Measurements from ENCODE around the gene CD247.

Gene CD247

DNA sequence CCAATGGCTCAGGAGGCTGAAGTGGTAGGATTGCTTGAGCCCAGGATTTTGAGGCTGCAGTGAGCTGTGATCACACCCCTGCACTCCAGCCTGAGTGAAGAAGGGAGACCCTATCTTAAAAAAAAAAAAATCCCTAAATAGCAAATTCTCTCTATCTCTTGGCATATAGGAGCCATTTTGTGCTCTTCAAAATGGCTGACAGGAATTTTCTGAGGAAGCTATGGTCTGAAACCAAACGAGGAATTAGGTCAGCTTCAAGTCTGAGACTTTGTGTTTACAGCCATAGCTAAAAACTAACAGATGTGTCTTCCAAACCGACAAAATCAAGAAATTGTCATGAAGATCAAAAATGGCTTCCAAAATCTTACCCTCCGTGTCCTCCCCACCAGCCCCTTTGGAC lies 10.6 kb downstream of the CD247 start:
- FAIRE-seq: no peak
- DNase-seq (ENCODE audit: insufficient read length, low spot score): no peak
- TF ChIP-seq POU2F2 (IDR thresholded peaks at IDR 0.05; ENCODE audit: low read depth, low read length) (no peak), POLR2A (IDR thresholded peaks at IDR 0.05; ENCODE audit: low read depth, low read length) (no peak)

DNA sequence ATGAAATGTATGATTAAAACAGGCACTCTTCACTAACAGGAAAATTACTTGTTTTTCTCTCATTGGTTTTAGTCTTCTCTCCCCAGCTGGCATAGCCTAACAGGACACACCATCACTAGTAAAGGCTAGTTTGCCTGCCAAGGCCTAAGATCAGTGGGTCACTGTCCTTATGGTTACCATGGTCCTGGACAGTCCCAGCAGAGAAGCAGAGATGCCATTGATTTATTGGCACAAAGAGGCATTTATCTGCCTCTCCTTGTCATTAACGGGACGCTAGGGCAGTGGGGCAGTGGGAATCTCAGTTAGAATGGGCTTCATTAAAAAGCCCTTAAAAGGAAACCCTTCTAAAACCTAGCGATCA lies 13.9 kb downstream of the CD247 start:
- FAIRE-seq (no peak), DNase-seq (ENCODE audit: insufficient read length, low spot score) (no peak)
- TF ChIP-seq PAX5 (IDR thresholded peaks at IDR 0.05; ENCODE audit: insufficient read depth, low read length, severe bottlenecking) (no peak), SPI1 (IDR thresholded peaks at IDR 0.05; ENCODE audit: low read depth, low read length) (no peak), POU2F2 (IDR thresholded peaks at IDR 0.05; ENCODE audit: low read depth, low read length) (no peak), POLR2A (IDR thresholded peaks at IDR 0.05; ENCODE audit: low read depth, low read length) (no peak), POLR2AphosphoS5 (IDR thresholded peaks at IDR 0.05; ENCODE audit: low read depth, low read length) (no peak), TAF1 (IDR thresholded peaks at IDR 0.05; ENCODE audit: low read depth, low read length) (no peak)

DNA sequence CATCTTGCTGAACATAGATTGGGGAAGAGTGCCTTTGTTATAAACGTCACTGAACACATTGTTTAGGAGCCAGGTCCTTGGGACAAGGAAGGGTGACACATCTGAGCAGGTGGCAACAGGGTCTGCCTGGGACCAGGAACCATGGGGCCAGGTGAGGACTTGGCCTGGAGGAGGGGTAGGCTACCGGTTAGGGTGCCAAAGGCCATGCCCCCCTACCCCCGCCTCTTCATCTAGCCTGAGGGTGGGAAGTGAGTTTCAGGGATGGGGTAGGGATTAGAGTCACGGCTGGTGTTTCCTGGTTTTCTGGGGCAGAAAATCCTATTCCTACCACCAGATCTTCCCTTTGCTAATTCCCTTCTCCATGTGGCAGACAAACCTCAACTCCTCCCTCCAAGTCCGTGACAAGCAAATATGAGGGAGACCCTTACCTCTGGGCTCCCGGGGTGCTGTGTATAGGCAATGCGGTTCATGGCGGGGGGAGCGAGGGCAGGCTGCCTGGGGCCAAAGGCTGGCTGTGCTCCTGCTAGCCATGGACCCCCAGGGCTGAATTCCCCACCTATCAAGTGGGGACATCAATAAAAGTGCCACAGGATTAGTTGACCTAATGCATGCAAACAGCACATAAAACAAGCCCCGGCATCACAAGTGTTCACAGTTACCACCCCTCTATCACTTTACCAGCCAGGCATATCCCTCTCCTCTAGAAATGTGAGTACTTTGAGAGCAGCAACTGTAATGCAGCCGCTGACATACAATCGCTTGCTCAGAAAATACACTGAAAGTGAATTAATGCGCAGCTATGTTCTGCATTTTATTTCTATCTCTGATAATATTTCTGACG lies 14.5 kb downstream of the CD247 start:
- DNase-seq (ENCODE audit: insufficient read length, low spot score) (no peak), FAIRE-seq (no peak)
- no peak for TF ChIP-seq SPI1 (IDR thresholded peaks at IDR 0.05; ENCODE audit: low read depth, low read length)
- TF ChIP-seq PAX5 (IDR thresholded peaks at IDR 0.05; ENCODE audit: insufficient read depth, low read length, severe bottlenecking): no peak
- TF ChIP-seq POLR2A (IDR thresholded peaks at IDR 0.05; ENCODE audit: low read depth, low read length): no peak
- TF ChIP-seq POLR2AphosphoS5 (IDR thresholded peaks at IDR 0.05; ENCODE audit: low read depth, low read length): no peak
- no peak for TF ChIP-seq POU2F2 (IDR thresholded peaks at IDR 0.05; ENCODE audit: low read depth, low read length)
- TF ChIP-seq TAF1 (IDR thresholded peaks at IDR 0.05; ENCODE audit: low read depth, low read length): no peak

DNA sequence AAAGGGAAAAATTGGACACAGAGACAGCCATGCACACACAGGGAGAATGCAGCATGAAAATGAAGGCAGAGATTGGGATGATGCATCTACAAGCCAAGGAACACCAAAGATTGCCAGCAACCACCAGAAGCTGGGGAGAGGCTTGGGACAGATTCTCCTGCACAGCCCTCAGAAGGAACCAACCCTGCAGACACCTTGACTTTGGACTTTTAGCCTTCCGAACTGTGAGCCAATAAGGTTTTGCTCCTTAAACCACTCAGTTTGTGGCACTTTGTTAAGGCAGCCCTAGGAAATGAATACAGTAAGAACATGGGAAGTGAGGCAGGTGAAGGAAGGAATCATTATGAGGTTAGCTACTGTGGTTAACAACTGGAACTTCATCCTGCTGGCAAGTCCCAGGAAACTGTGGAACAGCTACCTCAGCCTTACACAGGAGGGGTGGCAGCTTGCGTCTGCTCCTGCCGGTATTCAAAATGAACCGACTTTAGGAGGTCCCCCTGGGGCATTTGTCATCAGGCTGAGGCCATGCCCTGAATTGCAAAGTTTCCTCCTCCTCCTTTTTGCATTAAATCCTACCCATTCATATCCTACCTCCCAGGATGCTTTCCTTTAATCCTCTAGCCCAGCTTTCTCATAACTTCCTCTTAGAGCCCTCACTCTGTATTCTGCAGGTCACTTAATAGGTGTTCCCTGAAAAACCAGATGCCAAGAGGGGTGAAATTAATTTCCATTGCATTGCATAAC lies 15.4 kb downstream of the CD247 start:
- DNase-seq (ENCODE audit: insufficient read length, low spot score): no peak
- TF ChIP-seq POLR2AphosphoS5 (IDR thresholded peaks at IDR 0.05; ENCODE audit: low read depth, low read length): no peak
- no peak for TF ChIP-seq PAX5 (IDR thresholded peaks at IDR 0.05; ENCODE audit: insufficient read depth, low read length, severe bottlenecking)
- FAIRE-seq: no peak

DNA sequence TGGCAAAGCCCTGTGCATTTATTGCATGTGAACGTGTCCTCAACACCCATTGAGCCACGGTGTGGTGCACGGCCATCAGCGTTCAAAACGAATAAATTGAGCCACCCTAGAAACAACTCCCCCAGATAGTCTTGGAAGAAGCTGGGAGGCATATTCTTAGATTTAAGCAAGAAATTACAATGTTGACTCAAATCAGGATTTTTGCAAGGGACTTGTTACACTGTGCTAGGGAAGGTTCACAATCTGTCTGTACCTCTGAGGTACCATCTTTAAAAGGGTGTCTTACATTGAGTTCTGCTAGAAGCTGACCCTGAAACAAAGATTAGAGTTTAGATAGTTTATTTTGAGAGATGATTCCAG lies 16.2 kb downstream of the CD247 start:
- TF ChIP-seq POU2F2 (IDR thresholded peaks at IDR 0.05; ENCODE audit: low read depth, low read length) (no peak), POLR2A (IDR thresholded peaks at IDR 0.05; ENCODE audit: low read depth, low read length) (no peak), SPI1 (IDR thresholded peaks at IDR 0.05; ENCODE audit: low read depth, low read length) (no peak), TAF1 (IDR thresholded peaks at IDR 0.05; ENCODE audit: low read depth, low read length) (no peak), POLR2AphosphoS5 (IDR thresholded peaks at IDR 0.05; ENCODE audit: low read depth, low read length) (no peak), PAX5 (IDR thresholded peaks at IDR 0.05; ENCODE audit: insufficient read depth, low read length, severe bottlenecking) (no peak)
- DNase-seq (ENCODE audit: insufficient read length, low spot score): no peak
- FAIRE-seq: no peak

DNA sequence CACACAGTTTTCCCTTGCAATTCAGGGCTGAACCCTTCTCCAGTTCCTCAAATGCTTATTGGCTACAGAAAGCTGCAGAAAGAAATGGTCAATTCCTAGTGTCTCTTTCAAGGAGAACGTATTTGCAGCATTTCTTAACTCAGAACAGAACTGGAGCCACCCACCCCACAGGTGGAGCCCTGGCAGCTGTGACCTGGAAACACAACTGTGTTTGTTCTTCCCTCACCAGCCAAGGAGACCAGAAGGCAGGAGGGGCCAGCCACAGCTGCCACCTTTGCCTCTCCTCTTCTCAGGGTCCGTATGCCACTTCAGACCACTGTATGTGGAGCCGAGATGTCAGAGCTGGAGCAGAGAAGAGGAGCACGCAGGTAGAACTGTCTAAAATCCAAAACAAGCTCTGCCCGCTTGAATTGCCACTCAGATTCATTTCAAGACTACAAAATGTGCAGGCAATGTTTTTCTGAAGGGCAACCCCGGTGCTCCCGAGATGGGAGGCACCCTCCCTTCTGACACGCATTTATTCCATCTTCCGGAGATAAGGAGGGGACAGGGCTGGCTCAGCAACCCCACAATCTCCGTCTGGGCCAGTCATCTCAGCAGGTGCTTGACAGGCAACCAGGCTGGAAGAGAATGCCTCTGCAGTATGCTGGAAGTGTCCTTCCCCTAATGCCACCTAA lies 16.7 kb downstream of the CD247 start:
- no peak for FAIRE-seq
- DNase-seq (ENCODE audit: insufficient read length, low spot score): no peak
- TF ChIP-seq POU2F2 (IDR thresholded peaks at IDR 0.05; ENCODE audit: low read depth, low read length) (no peak), TAF1 (IDR thresholded peaks at IDR 0.05; ENCODE audit: low read depth, low read length) (no peak), PAX5 (IDR thresholded peaks at IDR 0.05; ENCODE audit: insufficient read depth, low read length, severe bottlenecking) (no peak), SPI1 (IDR thresholded peaks at IDR 0.05; ENCODE audit: low read depth, low read length) (no peak), POLR2A (IDR thresholded peaks at IDR 0.05; ENCODE audit: low read depth, low read length) (no peak)

DNA sequence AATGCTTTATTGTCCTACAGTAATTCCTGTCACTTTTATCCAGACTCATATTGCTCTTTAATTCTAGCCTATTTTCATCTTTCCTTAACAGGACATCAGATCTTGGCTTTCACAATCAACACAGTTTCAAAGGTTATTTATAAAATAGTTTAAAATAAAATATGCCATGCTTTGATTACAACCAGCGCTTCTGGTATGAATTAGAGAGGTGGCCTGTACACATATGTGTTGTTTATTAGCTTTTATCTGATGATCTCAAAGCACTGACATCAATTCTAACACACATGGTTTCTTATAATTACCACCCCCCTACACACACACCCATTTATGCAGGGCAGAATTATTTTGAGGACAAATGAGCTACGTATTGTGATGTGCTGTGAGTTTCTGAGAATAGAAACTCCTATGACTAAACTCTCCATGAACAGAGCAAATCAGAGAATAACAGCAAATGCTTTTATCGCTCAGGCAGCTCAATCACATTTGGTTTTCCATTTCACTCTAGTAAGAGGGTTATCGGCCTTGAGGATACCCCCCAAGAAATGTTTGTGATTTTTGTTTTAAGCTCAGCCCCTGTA lies 18.0 kb downstream of the CD247 start:
- peak; percentile 81 for FAIRE-seq
- DNase-seq (ENCODE audit: insufficient read length, low spot score): no peak
- TF ChIP-seq TAF1 (IDR thresholded peaks at IDR 0.05; ENCODE audit: low read depth, low read length) (no peak), POU2F2 (IDR thresholded peaks at IDR 0.05; ENCODE audit: low read depth, low read length) (no peak), PAX5 (IDR thresholded peaks at IDR 0.05; ENCODE audit: insufficient read depth, low read length, severe bottlenecking) (no peak), POLR2A (IDR thresholded peaks at IDR 0.05; ENCODE audit: low read depth, low read length) (no peak), POLR2AphosphoS5 (IDR thresholded peaks at IDR 0.05; ENCODE audit: low read depth, low read length) (no peak), SPI1 (IDR thresholded peaks at IDR 0.05; ENCODE audit: low read depth, low read length) (no peak)

DNA sequence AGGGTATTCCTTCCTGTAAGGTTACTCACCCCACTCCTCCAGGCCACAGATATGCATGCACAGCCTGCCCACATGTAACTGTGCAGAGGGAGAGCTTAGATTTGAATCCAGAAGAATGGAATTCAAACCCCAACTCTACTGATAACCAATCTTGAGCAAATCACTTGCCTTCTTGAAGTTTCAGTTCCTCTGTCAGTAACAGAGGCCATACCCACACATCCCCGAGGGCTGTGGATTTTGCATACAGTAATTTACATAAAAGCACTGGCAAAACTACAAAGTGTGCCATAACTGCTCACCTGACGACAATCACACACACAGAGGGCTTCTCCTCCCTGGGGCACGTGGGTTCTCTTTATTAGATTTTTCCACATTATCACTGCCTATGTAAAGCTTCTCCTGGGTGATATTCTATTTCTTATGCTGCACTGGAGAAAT lies 18.6 kb downstream of the CD247 start:
- DNase-seq (ENCODE audit: insufficient read length, low spot score): peak; percentile 64
- TF ChIP-seq POLR2AphosphoS5 (IDR thresholded peaks at IDR 0.05; ENCODE audit: low read depth, low read length) (no peak), PAX5 (IDR thresholded peaks at IDR 0.05; ENCODE audit: insufficient read depth, low read length, severe bottlenecking) (no peak), TAF1 (IDR thresholded peaks at IDR 0.05; ENCODE audit: low read depth, low read length) (no peak), POU2F2 (IDR thresholded peaks at IDR 0.05; ENCODE audit: low read depth, low read length) (peak; percentile 98), POLR2A (IDR thresholded peaks at IDR 0.05; ENCODE audit: low read depth, low read length) (no peak), SPI1 (IDR thresholded peaks at IDR 0.05; ENCODE audit: low read depth, low read length) (peak; percentile 100)
- peak; percentile 93 for FAIRE-seq

DNA sequence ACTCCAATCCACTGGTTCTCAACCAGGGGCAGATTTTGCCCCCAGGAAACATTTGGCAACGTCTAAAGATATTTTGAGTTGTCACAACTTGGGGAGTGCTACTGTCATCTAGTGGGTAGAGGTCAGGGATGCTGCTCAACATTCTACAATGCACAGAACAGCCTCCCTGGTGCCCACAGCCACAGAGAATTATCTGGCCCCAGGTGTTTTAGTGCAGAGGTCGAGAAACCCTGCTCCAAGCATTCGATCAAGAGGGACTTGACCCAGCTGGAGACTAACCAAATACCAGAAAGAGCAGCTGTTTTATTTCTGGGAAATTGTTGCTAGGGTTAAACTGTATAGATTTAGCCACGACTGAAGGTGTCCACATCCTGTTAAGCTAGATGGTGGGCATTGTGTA lies 19.2 kb downstream of the CD247 start:
- no peak for TF ChIP-seq POLR2AphosphoS5 (IDR thresholded peaks at IDR 0.05; ENCODE audit: low read depth, low read length)
- no peak for TF ChIP-seq TAF1 (IDR thresholded peaks at IDR 0.05; ENCODE audit: low read depth, low read length)
- no peak for TF ChIP-seq PAX5 (IDR thresholded peaks at IDR 0.05; ENCODE audit: insufficient read depth, low read length, severe bottlenecking)
- no peak for TF ChIP-seq SPI1 (IDR thresholded peaks at IDR 0.05; ENCODE audit: low read depth, low read length)
- no peak for TF ChIP-seq POLR2A (IDR thresholded peaks at IDR 0.05; ENCODE audit: low read depth, low read length)
- TF ChIP-seq POU2F2 (IDR thresholded peaks at IDR 0.05; ENCODE audit: low read depth, low read length): no peak
- DNase-seq (ENCODE audit: insufficient read length, low spot score): no peak
- FAIRE-seq: peak; percentile 85

Measured in GM12891 (cell line).